Fibroblast of skin of right quadriceps (primary cell): Measurements from ENCODE around the gene TNS1.
A peak's percentile ranks its signal among the peaks of the same experiment; 100 is the strongest.

ENCODE experiments used
- DNase-seq: peaks from one replicate; pipeline ENCODE4 v3.0.0-alpha.2; 2013

The TNS1 gene

GRCh38 chr2:217941886-217942728 lies 60.7 kb downstream of the TNS1 start:
- no peak for DNase-seq

GRCh38 chr2:217941339-217941738 lies 61.5 kb downstream of the TNS1 start:
- no peak for DNase-seq

- no peak for DNase-seq
Measured at GRCh38 chr2:217940261-217941220, 62.3 kb downstream of the TNS1 start.

- no peak for DNase-seq
Measured at GRCh38 chr2:217939629-217940245, 63.1 kb downstream of the TNS1 start.

GRCh38 chr2:217939220-217939619 lies 63.6 kb downstream of the TNS1 start:
- DNase-seq, result no peak

- no peak for DNase-seq
Measured at GRCh38 chr2:217938036-217938435, 64.8 kb downstream of the TNS1 start.

GRCh38 chr2:217937446-217937845 lies 65.3 kb downstream of the TNS1 start:
- DNase-seq, result peak; percentile 41

- DNase-seq, result no peak
Measured at GRCh38 chr2:217936952-217937351, 65.8 kb downstream of the TNS1 start.

GRCh38 chr2:217935901-217936684 lies 66.7 kb downstream of the TNS1 start:
- DNase-seq, result peak; percentile 83

- peak; percentile 66 for DNase-seq
Measured at GRCh38 chr2:217935235-217935879, 67.4 kb downstream of the TNS1 start.

- peak; percentile 97 for DNase-seq
Measured at GRCh38 chr2:217934321-217935131, 68.3 kb downstream of the TNS1 start.

- no peak for DNase-seq
Measured at GRCh38 chr2:217933617-217933993, 69.2 kb downstream of the TNS1 start.

GRCh38 chr2:217932803-217933616 lies 69.8 kb downstream of the TNS1 start:
- DNase-seq, result no peak

- DNase-seq, result no peak
Measured at GRCh38 chr2:217931846-217932560, 70.8 kb downstream of the TNS1 start.

- peak; percentile 60 for DNase-seq
Measured at GRCh38 chr2:217930761-217931563, 71.8 kb downstream of the TNS1 start.

- peak; percentile 91 for DNase-seq
Measured at GRCh38 chr2:217929757-217930707, 72.8 kb downstream of the TNS1 start.

GRCh38 chr2:217929272-217929671 lies 73.5 kb downstream of the TNS1 start:
- DNase-seq, result no peak
